HG03521 (cell line): ENCODE data around the gene TNRC18.

Experiments
- ATAC-seq: cut with Tn5 transposase; IDR thresholded peaks from one replicate; pipeline ENCODE4 v1.9.1; 2021; ENCODE audit warnings: mild to moderate bottlenecking, moderate library complexity; ENCODE audit not compliant: unreplicated experiment

Gene TNRC18

GRCh38 chr7:5428478-5429252, 5.0 kb upstream of the TNRC18 start:
- ATAC-seq, result no peak

GRCh38 chr7:5426226-5426475, 2.5 kb upstream of the TNRC18 start:
- no peak for ATAC-seq

GRCh38 chr7:5425507-5426225, 2.0 kb upstream of the TNRC18 start:
- ATAC-seq, result no peak

DNA sequence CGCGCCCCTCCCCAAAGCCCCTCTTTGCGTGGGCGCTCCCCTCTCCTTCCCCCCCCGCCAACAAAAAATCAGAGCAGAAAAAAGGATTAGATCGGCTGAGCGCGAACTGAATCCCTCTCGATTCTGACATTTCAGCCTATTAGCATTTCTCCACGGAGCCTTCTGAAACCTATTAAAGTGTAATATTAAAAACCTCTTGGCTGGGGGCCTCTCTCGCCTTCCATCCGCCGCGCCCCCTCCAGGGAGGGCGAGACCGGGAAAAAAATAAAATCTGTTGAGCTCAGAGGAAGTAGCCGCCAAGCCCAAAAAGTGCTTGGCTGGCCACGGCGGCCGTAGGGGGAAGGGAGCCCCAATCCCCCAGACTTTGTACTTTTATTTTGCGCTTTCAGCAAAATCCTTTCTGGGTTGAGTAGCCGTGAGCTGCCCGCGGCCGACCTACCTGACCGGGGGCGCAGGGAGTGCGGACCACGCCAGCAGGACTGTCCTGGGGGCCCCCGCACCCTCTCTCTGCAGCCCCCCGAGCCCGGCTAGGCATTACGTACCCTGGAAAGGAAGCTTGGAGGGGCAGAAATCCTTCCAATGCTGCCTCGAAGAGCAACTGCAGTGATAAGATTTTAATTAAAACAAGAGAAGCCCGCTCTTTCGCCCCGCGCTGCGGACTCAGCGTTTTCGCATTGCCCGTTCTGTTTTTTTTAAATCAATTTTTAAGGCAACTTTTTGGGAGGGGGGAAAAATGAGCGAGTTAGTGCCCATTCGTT, 1.3 kb upstream of the TNRC18 start:
- ATAC-seq, result no peak

- no peak for ATAC-seq
Observed at GRCh38 chr7:5423976-5424748, 528 bp upstream of the TNRC18 start.

- ATAC-seq, result no peak
Observed at GRCh38 chr7:5422396-5423305, 983 bp downstream of the TNRC18 start.

DNA sequence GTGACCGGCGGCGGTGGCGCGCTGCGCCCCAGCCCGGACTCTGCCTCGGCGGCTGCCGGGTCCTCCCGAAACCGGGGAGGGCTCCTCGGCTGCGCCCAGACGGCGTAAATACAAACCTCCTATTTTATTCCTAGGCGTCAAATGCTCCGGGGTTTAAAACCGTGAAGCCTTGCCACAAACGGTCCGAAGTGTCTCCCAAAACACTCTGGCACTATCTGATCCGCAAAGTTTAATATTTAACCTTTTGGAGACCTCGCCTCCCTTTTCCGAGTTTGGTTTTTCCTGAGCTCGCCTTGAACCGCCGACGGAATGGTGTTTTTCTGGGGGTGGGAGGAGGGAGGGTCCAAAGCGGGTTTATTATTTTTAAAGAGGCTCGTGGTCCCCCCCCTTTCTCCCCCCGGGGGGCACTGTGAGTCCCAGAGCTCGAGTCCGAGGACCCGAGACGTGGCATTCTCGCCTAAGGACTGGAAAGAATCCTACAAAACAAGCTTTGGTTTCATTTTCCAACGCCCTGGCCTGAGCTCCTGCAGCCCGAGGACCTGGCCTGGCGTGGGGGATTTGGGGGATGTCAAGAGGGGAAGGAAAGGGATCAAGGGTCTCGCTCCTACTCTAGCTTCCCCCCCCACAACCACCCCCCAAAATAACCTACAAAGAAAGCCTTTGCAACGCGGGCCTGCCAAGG, 1.8 kb downstream of the TNRC18 start:
- no peak for ATAC-seq

DNA sequence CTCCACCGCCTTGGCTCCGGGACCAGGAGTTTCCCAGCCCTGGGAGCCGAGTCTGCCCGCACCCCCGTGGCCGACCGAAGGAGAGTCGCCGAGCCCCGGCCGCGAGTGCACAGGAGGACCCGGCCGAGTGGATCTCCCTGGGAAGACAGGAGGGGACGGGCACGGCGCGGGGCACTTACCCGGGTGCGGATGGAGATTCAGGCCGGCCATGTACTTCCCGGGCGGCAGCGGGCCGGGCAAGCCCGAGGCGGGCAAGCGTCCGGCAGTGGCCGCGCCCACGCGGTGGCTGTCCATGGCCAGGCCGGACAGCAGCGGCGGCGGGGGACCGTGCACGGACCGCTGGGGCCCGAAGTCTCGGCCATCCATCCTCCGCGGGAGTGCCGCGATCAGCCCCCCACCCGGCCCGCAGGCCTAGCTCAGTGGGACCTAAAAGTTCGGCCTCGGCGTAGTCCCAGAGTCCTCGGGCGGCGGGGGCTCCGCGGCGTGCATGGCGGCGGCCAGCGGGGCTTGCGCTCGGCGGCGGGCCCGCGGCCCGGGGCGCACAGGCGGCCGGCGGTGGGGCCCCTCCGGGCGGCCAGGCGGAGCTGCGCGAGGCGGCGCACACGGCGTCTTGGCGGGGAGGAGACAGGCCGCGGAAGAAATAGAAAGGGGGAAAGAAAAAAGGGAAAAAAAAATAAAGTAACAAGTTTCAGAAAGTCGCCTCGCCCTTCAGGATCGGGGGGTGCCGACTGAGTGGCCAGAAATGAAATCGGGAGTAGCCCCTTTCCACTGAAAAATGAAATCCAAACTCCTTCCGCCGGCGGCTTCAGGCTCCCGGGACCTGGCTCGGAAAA, 2.5 kb downstream of the TNRC18 start:
- no peak for ATAC-seq

GRCh38 chr7:5420067-5420880, 3.4 kb downstream of the TNRC18 start:
- no peak for ATAC-seq

GRCh38 chr7:5419539-5420066, 4.0 kb downstream of the TNRC18 start:
- ATAC-seq, result no peak

- ATAC-seq, result no peak
Observed at GRCh38 chr7:5418285-5418582, 5.4 kb downstream of the TNRC18 start.

GRCh38 chr7:5417106-5418071, 6.2 kb downstream of the TNRC18 start:
- no peak for ATAC-seq

- no peak for ATAC-seq
Observed at GRCh38 chr7:5414916-5415315, 8.7 kb downstream of the TNRC18 start.

GRCh38 chr7:5413449-5413786, 10.2 kb downstream of the TNRC18 start:
- no peak for ATAC-seq

DNA sequence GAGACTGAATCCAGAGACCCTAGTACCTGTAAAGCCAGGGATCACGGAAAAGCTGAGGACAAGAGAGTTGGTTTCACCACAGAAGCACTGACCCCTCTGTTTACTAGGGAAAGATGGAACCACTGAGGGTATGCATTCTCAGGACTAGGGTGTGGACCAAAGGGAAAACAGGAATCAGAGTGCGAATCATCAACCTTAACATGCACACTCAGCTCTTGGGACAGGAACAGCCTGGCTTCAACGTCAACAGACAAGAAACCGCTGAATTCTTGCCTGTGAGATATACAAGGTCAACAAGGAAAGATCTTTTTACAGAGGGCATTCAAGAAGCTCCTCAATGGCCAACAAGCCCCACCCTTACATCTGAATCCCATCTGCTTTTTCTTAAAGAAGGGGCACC, 14.9 kb downstream of the TNRC18 start:
- no peak for ATAC-seq

DNA sequence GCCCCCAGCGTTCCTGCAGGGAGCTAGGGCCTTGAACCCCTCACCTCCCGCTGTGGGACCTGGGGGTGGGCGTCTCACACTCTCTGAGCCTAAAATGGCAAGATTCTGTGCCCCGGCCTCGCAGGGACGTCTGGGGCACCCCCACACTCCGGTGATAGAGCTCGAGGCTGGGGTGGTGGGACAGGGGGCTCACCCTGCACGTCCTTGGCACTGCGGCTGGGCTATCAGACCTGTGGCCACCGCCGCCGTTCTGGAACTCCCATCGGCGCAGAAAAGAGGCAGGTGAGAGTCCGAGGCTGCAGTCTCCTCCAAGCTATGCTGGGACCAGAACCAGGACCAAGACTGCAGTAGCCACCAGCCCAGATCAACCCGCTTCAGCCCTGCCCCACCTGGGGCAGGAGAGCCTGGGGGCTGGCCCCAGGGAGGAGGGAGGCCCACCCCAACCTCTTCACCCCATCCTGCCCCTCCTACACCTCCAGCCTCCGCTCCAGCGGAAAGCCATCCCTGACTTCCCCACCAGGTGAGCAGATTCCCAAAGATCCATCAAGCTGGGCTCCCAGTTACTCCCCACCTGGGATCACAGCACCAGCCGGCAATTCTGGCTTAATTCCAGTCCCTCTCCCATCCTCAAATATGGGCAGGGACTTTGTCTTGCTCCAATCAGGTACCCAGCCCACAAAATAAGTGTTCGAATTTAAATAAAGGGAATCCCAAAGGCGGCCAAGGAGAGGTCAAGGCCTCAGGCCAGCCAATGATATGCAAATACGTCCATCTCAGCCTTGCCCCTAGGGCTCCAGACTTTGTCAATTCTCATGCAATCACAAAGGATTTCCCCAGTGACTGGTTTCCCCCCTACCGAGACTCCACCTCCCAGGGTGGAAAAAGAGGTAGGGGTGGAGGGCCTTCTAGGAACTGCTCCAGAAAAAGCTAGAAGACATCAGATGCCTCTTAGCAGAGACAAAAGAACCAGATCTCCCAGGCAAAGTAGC, 16.4 kb downstream of the TNRC18 start:
- ATAC-seq, result no peak
